ENCODE results near the gene MAS1L.

Gene MAS1L

GRCh38 chr6:29509711-29510110 lies 22.0 kb upstream of the MAS1L start:
- Histone ChIP-seq H3K27ac (ENCODE audit: low read depth, low read length) (no peak overlapping the region), H3K4me1 (ENCODE audit: control insufficient read depth, low read length) (no peaks in the 10 kb centered on the region), H3K9me3 (ENCODE audit: control insufficient read depth, insufficient read depth, low read length) (no peaks in the 10 kb centered on the region), H3K27me3 (ENCODE audit: control insufficient read depth, low read length) (0 out of 2 replicates have a peak, but pooled peaks cover 2% of the 10 kb centered on the region), H3K4me2 (ENCODE audit: low read length) (no peak overlapping the region), H3K9me2 (replicated peaks; ENCODE audit: control insufficient read depth, low read length) (no peaks in the 10 kb centered on the region), H3K36me3 (ENCODE audit: control insufficient read depth, low read length) (no peaks in the 10 kb centered on the region), H3K4me3 (ENCODE audit: low read length) (no peak overlapping the region), H3K79me2 (ENCODE audit: control insufficient read depth, low read length) (no peaks in the 10 kb centered on the region), H4K20me1 (ENCODE audit: control insufficient read depth, insufficient read depth, low read depth, low read length) (no peaks in the 10 kb centered on the region), H3F3A (ENCODE audit: control insufficient read depth, insufficient read depth) (no peaks in the 10 kb centered on the region)
- TF ChIP-seq CTCF (IDR thresholded peaks at IDR 0.05; ENCODE audit: low read depth, low read length, poor library complexity, severe bottlenecking) (no peak), EZH2phosphoT487 (IDR thresholded peaks at IDR 0.05; ENCODE audit: borderline replicate concordance, low read length) (no peak)

- Histone ChIP-seq H3K79me2 (ENCODE audit: control insufficient read depth, low read length) (no peaks in the 10 kb centered on the region), H3F3A (ENCODE audit: control insufficient read depth, insufficient read depth) (no peaks in the 10 kb centered on the region), H3K4me3 (ENCODE audit: low read length) (no peak overlapping the region), H3K4me2 (ENCODE audit: low read length) (no peak overlapping the region), H3K9me2 (replicated peaks; ENCODE audit: control insufficient read depth, low read length) (no peaks in the 10 kb centered on the region), H3K27ac (ENCODE audit: low read depth, low read length) (no peak overlapping the region), H3K36me3 (ENCODE audit: control insufficient read depth, low read length) (no peaks in the 10 kb centered on the region), H3K9me3 (ENCODE audit: control insufficient read depth, insufficient read depth, low read length) (no peaks in the 10 kb centered on the region), H3K4me1 (ENCODE audit: control insufficient read depth, low read length) (no peaks in the 10 kb centered on the region), H4K20me1 (ENCODE audit: control insufficient read depth, insufficient read depth, low read depth, low read length) (no peaks in the 10 kb centered on the region), H3K27me3 (ENCODE audit: control insufficient read depth, low read length) (0 out of 2 replicates have a peak, but pooled peaks cover 2% of the 10 kb centered on the region)
- no peak for TF ChIP-seq EZH2phosphoT487 (IDR thresholded peaks at IDR 0.05; ENCODE audit: borderline replicate concordance, low read length)
- TF ChIP-seq CTCF (IDR thresholded peaks at IDR 0.05; ENCODE audit: low read depth, low read length, poor library complexity, severe bottlenecking): no peak
Observed at GRCh38 chr6:29509239-29509638, 21.5 kb upstream of the MAS1L start.

- Histone ChIP-seq H4K20me1 (ENCODE audit: control insufficient read depth, insufficient read depth, low read depth, low read length) (no peaks in the 10 kb centered on the region), H3K4me1 (ENCODE audit: control insufficient read depth, low read length) (no peaks in the 10 kb centered on the region), H3K9me3 (ENCODE audit: control insufficient read depth, insufficient read depth, low read length) (no peaks in the 10 kb centered on the region), H3K9me2 (replicated peaks; ENCODE audit: control insufficient read depth, low read length) (no peaks in the 10 kb centered on the region), H3F3A (ENCODE audit: control insufficient read depth, insufficient read depth) (no peaks in the 10 kb centered on the region), H3K4me3 (ENCODE audit: low read length) (no peak overlapping the region), H3K27ac (ENCODE audit: low read depth, low read length) (no peak overlapping the region), H3K79me2 (ENCODE audit: control insufficient read depth, low read length) (no peaks in the 10 kb centered on the region), H3K4me2 (ENCODE audit: low read length) (no peak overlapping the region), H3K36me3 (ENCODE audit: control insufficient read depth, low read length) (no peaks in the 10 kb centered on the region), H3K27me3 (ENCODE audit: control insufficient read depth, low read length) (0 out of 2 replicates have a peak, but pooled peaks cover 2% of the 10 kb centered on the region)
- no peak for TF ChIP-seq CTCF (IDR thresholded peaks at IDR 0.05; ENCODE audit: low read depth, low read length, poor library complexity, severe bottlenecking)
- TF ChIP-seq EZH2phosphoT487 (IDR thresholded peaks at IDR 0.05; ENCODE audit: borderline replicate concordance, low read length): no peak
Observed at GRCh38 chr6:29507319-29507718, 19.6 kb upstream of the MAS1L start.
